ENCODE data around the gene THOC5.

DNA sequence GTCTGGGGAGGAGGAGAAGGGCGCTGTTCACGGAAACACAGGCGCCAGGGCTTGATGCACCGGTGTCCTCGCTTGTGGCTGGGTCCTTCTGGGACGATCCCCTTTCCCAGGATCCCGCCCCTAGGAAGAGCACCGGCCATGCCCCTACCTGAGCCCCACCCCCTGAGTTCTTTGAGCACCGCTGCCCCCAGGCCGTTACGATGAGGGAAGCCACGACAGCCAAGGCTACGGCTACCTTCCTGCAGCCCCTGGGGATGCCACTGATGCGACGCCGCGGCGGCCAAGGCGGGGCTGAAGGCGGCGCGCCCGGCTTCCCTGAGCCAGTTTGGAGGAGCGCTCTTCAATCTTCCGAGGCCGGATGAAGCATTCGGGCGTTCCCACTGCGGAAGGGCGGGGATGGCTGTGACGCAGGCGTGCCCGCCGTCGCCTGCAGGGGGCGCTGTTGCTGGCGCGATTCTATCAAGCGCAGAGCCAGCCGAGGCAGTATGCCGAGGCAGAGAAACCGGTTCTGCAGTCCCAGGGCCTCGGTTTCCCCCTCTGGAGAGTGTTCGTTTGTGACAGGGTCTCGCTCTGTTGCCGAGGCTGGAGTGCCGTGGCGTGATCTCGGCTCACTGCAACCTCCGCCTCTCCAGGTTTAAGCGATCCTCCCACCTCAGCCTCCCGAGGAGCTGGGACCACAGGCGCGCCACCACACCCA, 83.2 kb downstream of the THOC5 start:
- TF ChIP-seq, protein P1, sequence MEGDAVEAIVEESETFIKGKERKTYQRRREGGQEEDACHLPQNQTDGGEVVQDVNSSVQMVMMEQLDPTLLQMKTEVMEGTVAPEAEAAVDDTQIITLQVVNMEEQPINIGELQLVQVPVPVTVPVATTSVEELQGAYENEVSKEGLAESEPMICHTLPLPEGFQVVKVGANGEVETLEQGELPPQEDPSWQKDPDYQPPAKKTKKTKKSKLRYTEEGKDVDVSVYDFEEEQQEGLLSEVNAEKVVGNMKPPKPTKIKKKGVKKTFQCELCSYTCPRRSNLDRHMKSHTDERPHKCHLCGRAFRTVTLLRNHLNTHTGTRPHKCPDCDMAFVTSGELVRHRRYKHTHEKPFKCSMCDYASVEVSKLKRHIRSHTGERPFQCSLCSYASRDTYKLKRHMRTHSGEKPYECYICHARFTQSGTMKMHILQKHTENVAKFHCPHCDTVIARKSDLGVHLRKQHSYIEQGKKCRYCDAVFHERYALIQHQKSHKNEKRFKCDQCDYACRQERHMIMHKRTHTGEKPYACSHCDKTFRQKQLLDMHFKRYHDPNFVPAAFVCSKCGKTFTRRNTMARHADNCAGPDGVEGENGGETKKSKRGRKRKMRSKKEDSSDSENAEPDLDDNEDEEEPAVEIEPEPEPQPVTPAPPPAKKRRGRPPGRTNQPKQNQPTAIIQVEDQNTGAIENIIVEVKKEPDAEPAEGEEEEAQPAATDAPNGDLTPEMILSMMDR (IDR thresholded peaks at IDR 0.05), result peak; percentile 74 to 86 (median 85)
- no peak for TF ChIP-seq POLR2AphosphoS5 (IDR thresholded peaks at IDR 0.05)

All from transverse colon (tissue), 4 donors.